Measurements from ENCODE around the gene SLC1A7.

Gene SLC1A7

DNA sequence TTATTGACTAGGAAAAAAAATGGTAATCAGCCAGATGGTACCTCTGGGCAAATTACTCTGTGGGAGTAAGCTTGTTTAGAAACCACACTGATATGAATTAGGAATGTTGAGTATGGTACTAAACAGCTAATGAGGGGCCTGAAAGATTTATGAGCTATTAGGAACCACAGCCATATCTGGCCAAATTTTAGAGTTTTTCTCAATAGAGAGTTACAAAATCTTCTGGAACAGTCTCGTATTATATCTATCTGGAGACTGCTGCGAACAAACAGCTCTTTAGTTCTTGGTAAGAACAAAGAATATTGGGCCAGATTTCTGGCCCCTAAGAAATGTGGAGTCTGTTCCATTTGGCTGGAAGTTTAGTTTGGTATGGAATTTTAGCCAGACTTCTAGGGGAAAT, 85.3 kb downstream of the SLC1A7 start:
- DNase-seq = no peak

DNA sequence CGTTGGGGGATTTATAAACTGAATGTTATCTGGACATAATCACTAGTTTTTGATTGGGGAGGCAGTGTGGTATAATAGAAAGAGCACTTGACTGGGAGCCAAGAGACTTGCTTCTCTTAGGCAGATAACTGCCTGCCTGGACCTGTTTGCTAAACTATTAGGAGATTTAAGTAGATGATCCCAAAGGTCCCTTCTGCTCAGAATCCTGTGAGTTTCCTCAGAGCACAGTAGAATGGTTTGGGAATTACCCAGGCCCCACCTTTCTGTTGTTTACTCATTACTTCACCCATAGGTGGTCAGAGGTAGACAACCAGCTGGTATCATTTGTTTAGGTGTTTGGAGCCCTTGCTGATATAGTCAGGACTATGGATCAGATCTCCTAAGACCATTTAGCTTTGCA, 90.8 kb downstream of the SLC1A7 start:
- DNase-seq = no peak

GRCh38 chr1:53050310-53050709, 92.1 kb downstream of the SLC1A7 start:
- no peak for DNase-seq

GRCh38 chr1:53049574-53049967, 92.9 kb downstream of the SLC1A7 start:
- DNase-seq = no peak

- no peak for DNase-seq
Observed at GRCh38 chr1:53048960-53049573, 93.4 kb downstream of the SLC1A7 start.

DNA sequence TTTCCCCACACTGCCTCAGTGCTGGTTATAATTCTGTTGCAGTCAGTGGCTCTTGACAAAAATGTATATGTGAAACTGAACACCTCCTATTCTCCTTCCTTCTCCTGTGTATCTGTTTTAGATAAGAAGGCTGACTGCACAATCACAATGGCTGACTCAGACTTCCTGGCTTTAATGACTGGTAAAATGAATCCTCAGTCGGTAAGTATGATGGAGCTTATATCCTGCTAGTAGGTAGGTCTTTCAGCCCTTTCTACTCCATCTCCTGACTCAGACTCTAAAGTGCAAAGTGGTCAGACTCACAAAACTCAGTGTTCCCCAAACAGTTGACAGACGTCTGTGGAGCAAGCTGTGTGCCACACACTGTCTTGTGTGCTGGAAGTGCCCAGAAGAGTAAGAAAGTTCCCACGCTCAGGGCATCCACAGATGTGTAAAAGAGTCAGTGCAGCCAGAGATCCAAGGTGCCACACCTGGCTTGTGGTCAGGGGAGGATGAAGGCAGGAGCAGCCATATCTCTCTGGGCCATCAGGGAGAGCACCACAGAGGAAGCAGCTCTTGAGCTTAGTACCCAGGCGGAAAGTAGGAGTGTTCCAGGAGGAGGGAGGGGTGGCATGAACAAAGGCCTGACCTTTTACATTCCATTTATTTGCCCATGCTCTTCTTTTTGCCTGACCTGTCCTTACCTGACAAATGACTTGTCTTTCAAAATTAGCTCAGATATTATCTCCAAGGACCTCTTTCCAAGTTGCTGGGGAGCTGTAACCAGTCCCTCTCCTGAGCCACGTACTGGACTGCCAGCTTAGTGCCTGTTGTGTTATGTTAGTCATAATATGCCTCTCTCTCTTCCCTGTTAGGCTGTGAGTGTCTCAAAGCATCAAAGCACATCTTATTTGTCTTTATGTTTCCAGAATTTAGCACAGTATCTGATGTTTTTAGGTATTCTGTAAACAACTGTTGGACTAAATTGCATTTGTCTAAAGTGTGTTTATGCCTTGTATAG, 94.4 kb downstream of the SLC1A7 start:
- DNase-seq = no peak

DNA sequence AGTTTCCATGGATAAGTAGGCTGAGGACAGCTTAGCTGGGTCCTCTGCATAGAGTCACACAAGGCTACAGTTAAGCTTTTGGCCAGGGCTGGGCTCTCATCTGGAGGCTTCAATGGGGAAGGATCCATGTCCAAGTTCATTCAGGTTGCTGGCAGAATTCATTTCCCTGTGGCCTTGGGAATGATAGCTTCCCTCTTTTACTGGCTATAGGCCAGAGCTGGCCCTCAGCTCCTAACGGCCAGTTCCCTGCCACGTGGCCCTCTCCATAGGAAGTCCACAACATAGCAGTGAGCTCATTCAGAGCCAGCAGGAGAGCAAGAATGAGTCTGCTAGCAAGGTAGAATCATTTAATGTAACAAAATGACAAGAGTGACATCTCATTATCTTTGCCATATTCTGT, 95.5 kb downstream of the SLC1A7 start:
- no peak for DNase-seq

- no peak for DNase-seq
Observed at GRCh38 chr1:53044926-53045325, 97.5 kb downstream of the SLC1A7 start.

GRCh38 chr1:53043271-53043670, 99.2 kb downstream of the SLC1A7 start:
- DNase-seq = no peak

DNA sequence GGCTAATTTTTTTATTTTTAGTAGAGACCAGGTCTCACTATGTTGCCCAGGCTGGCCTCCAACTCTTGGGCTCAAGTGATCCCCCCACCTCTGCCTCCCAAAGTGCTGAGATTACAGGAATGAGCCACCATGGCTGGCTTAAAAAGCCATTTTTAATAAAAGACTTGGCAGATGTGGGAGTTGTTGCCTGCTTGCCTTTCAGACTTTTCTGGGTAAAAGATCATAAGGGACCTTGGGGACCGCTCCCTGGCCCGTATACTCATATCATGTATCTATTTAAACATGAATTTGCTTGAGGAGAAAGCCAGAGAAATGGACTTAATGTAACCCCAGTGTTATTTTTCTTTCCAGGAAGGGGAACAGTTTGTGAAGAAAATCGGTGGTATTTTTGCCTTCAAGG, 103.9 kb downstream of the SLC1A7 start:
- no peak for DNase-seq

All from activated CD8-positive, alpha-beta memory T cell treated with anti-CD3 and anti-CD28 coated beads, Interleukin-2, amount 50 U/mL, for 4 hours (primary cell).